NCI-H510A treated with DMSO at 0.1 percent for 48 hours (cell line): Measurements from ENCODE around the gene SPDYE6.
A peak's percentile ranks its signal among the peaks of the same experiment; 100 is the strongest.
"Not testable (repeated sequence)": the region's sequence is repeated elsewhere in the genome, so short reads cannot be mapped to it uniquely, and the experiment has no call there.

ENCODE experiments used
- DNase-seq: peaks from one replicate; lab custom pipeline; 2025; lab: John Stamatoyannopoulos, UW

SPDYE6 gene

DNA sequence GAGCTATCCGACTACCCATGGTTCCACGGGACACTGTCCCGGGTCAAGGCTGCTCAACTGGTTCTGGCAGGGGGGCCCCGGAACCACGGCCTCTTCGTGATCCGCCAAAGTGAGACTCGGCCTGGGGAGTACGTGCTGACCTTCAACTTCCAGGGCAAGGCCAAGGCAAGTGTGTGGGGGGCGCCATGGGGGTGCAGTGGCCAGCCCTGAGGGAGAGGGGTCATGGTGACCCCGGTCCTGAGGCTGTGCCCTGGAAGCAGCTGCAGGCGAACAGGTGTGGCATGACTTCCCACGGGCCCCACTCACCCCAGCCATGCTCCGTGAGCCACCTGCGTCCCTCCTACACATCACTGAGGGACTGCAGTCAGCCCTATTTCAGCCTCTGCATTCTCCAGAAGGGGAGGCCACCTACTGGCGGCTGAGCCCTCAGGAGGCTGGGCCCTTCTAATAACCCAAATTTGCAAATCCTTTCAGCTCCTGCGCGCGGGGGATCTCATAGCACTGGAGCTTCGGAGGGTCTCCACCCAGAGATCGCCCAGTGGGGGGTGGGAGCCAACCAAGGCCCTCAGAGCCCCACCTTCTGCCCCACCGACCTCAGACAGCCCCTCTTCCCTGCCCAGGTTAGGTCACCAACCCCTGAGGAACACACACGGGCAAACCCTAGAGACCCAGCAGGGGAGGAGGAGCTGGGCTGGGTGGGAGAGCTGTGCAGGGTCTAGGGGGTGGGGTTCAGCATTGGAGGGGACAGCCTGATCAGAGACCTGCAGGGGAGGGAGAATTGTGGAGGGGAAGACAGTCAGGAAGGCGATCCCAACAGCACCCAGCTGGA lies 38.8 kb downstream of the SPDYE6 start:
- DNase-seq: no peak

- no peak for DNase-seq
Measured at GRCh38 chr7:102313997-102314780, 42.1 kb downstream of the SPDYE6 start.

DNA sequence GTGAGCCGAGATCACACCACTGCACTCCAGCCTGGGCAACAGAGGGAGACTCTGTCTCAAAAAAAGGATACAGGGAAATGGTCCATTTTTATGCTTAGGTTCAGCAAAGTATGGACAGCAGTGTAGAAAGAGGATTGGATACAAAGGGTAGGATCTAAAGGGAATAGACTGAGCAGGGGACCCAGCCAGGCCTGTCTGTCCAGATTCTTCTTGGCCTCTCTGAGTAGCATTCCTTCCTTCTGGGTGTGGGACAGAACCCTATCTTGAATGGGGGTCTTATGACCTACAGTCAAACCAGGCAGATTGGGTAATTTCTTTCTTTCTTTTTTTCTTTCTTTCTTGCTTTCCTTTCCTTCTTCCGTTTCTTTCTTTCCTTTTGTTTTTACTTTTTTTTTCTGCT lies 43.9 kb downstream of the SPDYE6 start:
- no peak for DNase-seq

- no peak for DNase-seq
Measured at GRCh38 chr7:102310414-102310815, 45.8 kb downstream of the SPDYE6 start.

DNA sequence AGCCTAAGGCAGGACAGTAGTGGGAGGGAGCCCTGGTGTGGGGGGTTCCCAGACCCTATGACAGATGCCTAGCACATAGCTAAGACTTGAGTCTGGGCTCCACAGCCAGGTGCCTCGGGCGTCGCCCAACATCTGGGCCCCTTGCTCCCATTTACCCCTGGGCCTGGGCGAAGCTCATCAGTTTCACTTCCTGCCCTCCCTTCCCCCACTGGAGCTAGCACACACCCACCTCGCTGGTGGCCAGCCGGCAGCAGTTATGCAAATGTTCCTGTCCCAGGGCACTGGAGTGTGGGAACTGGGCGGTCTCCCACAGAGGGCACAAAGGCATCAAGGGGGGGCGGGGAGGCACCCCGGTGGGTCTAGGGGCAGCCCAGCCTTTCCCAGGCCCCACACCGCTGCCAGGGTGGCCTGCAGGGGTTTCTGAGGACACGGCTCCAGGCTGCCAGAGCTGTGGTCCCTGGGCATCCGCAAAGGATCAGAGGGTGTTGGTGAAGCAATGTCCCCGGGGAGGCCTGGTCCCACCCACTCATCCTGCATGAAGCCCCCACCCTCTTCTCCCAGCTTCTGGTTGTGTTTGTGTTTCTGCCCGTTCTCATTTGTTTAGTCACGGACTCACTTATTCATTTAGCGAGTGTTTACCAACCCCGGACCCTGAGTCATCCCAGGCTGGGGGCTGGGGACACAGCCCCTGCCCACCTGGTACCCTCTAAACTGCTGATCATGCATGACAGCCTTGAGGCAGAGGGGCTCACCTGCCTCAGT lies 49.1 kb downstream of the SPDYE6 start:
- no peak for DNase-seq

GRCh38 chr7:102305414-102306268 lies 50.6 kb downstream of the SPDYE6 start:
- DNase-seq: no peak

DNA sequence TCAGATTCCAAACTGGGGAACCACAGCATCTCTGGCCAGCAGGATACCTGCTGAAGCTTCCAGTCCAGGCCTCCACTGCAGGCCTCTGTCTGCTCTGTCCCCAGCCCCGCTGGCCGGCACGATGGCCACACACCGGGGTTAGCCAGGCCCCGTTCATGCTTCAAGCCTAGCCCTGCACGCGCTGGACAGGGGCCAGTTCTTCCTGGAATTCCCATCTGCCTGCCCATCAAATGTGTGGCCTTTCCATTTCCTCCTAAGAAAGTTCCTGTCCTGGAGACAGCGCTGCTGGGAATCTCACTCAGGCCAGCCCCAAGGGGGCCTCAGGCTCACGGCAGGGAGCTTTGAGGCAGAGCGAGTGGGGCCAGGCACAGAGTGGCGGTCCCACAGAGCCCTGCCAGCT lies 51.6 kb downstream of the SPDYE6 start:
- DNase-seq: no peak

- DNase-seq: peak; percentile 7
Measured at GRCh38 chr7:102303669-102304422, 52.4 kb downstream of the SPDYE6 start.

DNA sequence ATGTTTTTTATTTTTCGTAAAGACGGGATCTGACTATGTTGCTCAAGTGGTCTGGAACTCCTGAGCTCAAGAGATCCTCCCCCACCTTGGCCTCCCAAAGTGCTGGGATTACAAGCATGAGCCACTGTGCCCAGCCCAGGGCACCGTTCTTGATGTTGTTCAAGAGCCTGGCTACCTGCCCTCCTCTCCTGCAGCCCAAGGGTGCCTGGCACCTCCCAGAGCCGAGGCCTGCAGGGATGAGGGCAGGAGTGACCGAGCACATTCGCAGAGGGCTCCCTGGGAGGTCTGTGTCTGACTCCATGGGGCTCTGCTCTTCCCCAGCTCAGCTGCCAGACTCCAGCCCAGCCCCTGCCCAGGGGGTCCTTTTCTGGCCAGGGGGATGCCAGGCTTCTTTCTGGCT lies 54.2 kb downstream of the SPDYE6 start:
- DNase-seq: no peak

DNA sequence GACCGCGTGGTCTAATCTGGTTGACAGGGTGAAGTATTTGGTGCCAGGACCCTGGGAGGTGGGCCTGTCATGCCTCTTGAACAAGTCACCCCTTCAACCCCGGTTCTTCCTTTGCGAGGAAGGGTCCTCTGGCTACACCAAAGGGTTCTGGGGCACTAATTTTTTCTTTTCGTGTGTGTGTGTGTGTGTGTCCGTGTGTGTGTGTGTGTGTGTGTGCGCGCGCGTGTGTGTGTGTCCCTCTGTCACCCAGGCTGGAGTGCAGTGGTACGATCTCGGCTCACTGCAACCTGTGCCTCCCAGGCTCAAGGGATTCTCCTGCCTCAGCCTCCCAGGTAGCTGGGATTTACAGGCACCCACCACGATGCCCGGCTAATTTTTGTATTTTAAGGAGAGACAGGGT lies 54.9 kb downstream of the SPDYE6 start:
- DNase-seq: not testable (repeated sequence)

DNA sequence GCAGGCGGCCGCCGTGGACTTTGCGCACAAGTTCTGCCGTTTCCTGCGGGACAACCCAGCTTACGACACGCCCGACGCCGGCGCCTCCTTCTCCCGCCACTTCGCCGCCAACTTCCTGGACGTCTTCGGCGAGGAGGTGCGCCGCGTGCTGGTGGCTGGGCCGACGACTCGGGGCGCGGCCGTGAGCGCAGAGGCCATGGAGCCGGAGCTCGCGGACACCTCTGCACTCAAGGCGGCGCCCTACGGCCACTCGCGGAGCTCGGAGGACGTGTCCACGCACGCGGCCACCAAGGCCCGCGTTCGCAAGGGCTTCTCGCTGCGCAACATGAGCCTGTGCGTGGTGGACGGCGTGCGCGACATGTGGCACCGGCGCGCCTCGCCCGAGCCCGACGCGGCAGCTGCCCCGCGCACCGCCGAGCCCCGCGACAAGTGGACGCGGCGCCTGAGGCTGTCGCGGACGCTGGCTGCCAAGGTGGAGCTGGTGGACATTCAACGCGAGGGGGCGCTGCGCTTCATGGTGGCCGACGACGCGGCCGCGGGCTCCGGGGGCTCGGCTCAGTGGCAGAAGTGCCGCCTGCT lies 55.5 kb downstream of the SPDYE6 start:
- DNase-seq: no peak

- no peak for DNase-seq
Measured at GRCh38 chr7:102297487-102298218, 58.6 kb downstream of the SPDYE6 start.

GRCh38 chr7:102296514-102296913 lies 59.7 kb downstream of the SPDYE6 start:
- no peak for DNase-seq

DNA sequence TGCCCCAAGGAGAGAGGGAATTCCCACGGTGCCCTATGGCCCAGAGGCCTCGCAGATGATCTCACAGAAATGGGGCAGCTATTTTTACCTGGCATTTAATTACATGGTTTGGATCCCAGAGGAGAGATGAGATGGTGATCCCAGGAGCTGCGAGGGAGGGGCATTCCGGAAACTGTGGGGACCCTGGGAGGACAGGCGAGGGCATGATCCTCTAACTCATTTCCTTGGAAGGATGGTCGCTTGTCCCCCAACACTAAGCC lies 60.1 kb downstream of the SPDYE6 start:
- DNase-seq: no peak
